SU-DHL-6 (cell line): Measurements from ENCODE around the gene TMCC2.

Source experiments
- H2AFZ ChIP-seq: fragments of 200-600 bp; sonication (generic); 2 replicates; pipeline ENCODE4 v1.6.1; 2014; ENCODE audit warnings: low read depth, mild to moderate bottlenecking, moderate library complexity, mixed read lengths, antibody characterized with exemption, low read length; ENCODE audit not compliant: severe bottlenecking
- H3F3A ChIP-seq: fragments of 200-600 bp; shearing (Covaris generic); 2 replicates; pipeline ENCODE4 v1.6.0; 2016; ENCODE audit warnings: antibody characterized with exemption, mild to moderate bottlenecking; ENCODE audit not compliant: insufficient read depth
- H3K27ac ChIP-seq: fragments of 200-600 bp; sonication (generic); 2 replicates; pipeline ENCODE4 v1.5.1; 2016; ENCODE audit warnings: low read depth, mild to moderate bottlenecking, low read length, moderate library complexity, mixed read lengths
- H3K27me3 ChIP-seq: fragments of 200-600 bp; sonication (generic), shearing (Covaris generic); 2 replicates; pipeline ENCODE4 v1.6.0; 2014; ENCODE audit warnings: mild to moderate bottlenecking, low read length
- H3K36me3 ChIP-seq: fragments of 200-600 bp; sonication (generic); 2 replicates; pipeline ENCODE4 v1.6.1; 2014; ENCODE audit warnings: mild to moderate bottlenecking, low read length, mixed read lengths
- H3K4me2 ChIP-seq: fragments of 300-600, 200-600 bp; shearing (Covaris generic), sonication (generic); 2 replicates; pipeline ENCODE4 v1.6.0; 2014; ENCODE audit warnings: low read length, low read depth, mild to moderate bottlenecking; ENCODE audit not compliant: poor library complexity, severe bottlenecking
- H3K4me3 ChIP-seq: fragments of 200-600 bp; sonication (generic); 2 replicates; pipeline ENCODE4 v1.5.1; 2014; ENCODE audit warnings: antibody characterized with exemption, low read length, mild to moderate bottlenecking, mixed read lengths; ENCODE audit not compliant: insufficient read depth, poor library complexity, severe bottlenecking
- H3K79me2 ChIP-seq: fragments of 200-600 bp; sonication (generic); 2 replicates; pipeline ENCODE4 v1.6.1; 2014; ENCODE audit warnings: mild to moderate bottlenecking, low read length, moderate library complexity; ENCODE audit not compliant: insufficient read depth
- H3K9ac ChIP-seq: fragments of 200-600 bp; sonication (generic); 2 replicates; pipeline ENCODE4 v1.7.0; 2014; ENCODE audit warnings: mild to moderate bottlenecking, low read length
- H3K9me2 ChIP-seq: fragments of 200-600 bp; sonication (generic); replicated peaks from 2 replicates; pipeline ENCODE4 v1.6.1; 2014; ENCODE audit warnings: low read length; ENCODE audit not compliant: insufficient read depth
- H3K9me3 ChIP-seq: fragments of 200-600 bp; sonication (generic); 2 replicates; pipeline ENCODE4 v1.6.1; 2014; ENCODE audit warnings: low read length, mixed read lengths; ENCODE audit not compliant: insufficient read depth
- H4K20me1 ChIP-seq: fragments of 200-600 bp; sonication (generic); 2 replicates; pipeline ENCODE4 v1.6.1; 2014; ENCODE audit warnings: low read depth, mild to moderate bottlenecking, antibody characterized with exemption, low read length, moderate library complexity, mixed read lengths
- EZH2phosphoT487 ChIP-seq: fragments of 200-600 bp; sonication (generic), shearing (Covaris generic); conservative IDR thresholded peaks from 2 replicates; pipeline ENCODE4 v1.6.1; 2018; ENCODE audit warnings: mild to moderate bottlenecking, antibody characterized with exemption, low read length, moderate library complexity, mixed read lengths
- TF ChIP-seq, protein P1 (sequence below): fragments of 200-600 bp; sonication (generic); IDR thresholded peaks from one replicate; pipeline ENCODE4 v1.5.1; 2017; ENCODE audit warnings: antibody characterized with exemption, mild to moderate bottlenecking, low read length, moderate library complexity; ENCODE audit not compliant: insufficient read depth, poor library complexity, severe bottlenecking

The TMCC2 gene

GRCh38 chr1:205214756-205215155 is 13.0 kb upstream of the TMCC2 start:
- no peaks in the 10 kb centered on the region for H4K20me1 ChIP-seq
- no peak overlapping the region for H3K9ac ChIP-seq
- H3K4me3 ChIP-seq, result no peak overlapping the region
- H3K27me3 ChIP-seq, result no peaks in the 10 kb centered on the region
- H3K36me3 ChIP-seq, result no peaks in the 10 kb centered on the region
- H3K9me2 ChIP-seq, result no peaks in the 10 kb centered on the region
- H3K4me2 ChIP-seq, result no peak overlapping the region
- H3K27ac ChIP-seq, result no peak overlapping the region
- H2AFZ ChIP-seq, result no peak overlapping the region
- TF ChIP-seq EZH2phosphoT487, result no peak
- TF ChIP-seq, protein P1, sequence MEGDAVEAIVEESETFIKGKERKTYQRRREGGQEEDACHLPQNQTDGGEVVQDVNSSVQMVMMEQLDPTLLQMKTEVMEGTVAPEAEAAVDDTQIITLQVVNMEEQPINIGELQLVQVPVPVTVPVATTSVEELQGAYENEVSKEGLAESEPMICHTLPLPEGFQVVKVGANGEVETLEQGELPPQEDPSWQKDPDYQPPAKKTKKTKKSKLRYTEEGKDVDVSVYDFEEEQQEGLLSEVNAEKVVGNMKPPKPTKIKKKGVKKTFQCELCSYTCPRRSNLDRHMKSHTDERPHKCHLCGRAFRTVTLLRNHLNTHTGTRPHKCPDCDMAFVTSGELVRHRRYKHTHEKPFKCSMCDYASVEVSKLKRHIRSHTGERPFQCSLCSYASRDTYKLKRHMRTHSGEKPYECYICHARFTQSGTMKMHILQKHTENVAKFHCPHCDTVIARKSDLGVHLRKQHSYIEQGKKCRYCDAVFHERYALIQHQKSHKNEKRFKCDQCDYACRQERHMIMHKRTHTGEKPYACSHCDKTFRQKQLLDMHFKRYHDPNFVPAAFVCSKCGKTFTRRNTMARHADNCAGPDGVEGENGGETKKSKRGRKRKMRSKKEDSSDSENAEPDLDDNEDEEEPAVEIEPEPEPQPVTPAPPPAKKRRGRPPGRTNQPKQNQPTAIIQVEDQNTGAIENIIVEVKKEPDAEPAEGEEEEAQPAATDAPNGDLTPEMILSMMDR, result no peak
- peaks cover 3% of the 10 kb centered on the region; the same call in 1 of the 2 replicates for H3K79me2 ChIP-seq
- H3K9me3 ChIP-seq, result no peaks in the 10 kb centered on the region
- 0 out of 2 replicates have a peak, but pooled peaks cover 8% of the 10 kb centered on the region for H3F3A ChIP-seq

GRCh38 chr1:205216588-205216987 is 11.2 kb upstream of the TMCC2 start:
- H3K9me2 ChIP-seq, result no peaks in the 10 kb centered on the region
- H3K79me2 ChIP-seq, result no peaks in the 10 kb centered on the region
- H3K9me3 ChIP-seq, result no peaks in the 10 kb centered on the region
- H3F3A ChIP-seq, result 0 out of 2 replicates have a peak, but pooled peaks cover 8% of the 10 kb centered on the region
- no peak for TF ChIP-seq EZH2phosphoT487
- TF ChIP-seq, protein P1, result no peak
- no peak overlapping the region for H3K4me2 ChIP-seq
- no peaks in the 10 kb centered on the region for H4K20me1 ChIP-seq
- no peaks in the 10 kb centered on the region for H3K27me3 ChIP-seq
- H3K4me3 ChIP-seq, result no peak overlapping the region
- H3K9ac ChIP-seq, result no peak overlapping the region
- no peaks in the 10 kb centered on the region for H3K36me3 ChIP-seq
- no peak overlapping the region for H2AFZ ChIP-seq
- H3K27ac ChIP-seq, result no peak overlapping the region

DNA sequence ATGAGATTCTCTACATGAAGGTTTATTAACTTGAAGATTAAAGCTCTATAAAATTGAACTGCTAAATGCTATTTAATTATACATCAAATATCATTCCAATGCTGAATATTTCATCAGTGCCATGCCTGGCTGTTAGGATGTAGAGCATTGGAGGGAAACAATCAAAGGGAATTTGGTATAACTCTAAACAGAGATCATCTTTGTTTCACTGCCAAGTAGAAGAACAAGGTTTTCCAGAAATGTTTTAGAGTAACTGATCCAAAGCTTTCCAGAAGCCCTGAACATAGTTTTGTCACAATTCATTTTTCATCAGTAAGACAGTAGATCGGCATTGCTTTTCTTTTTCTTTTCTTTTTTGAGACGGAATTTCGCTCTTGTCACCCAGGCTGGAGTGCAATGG is 10.3 kb upstream of the TMCC2 start:
- no peak overlapping the region for H3K9ac ChIP-seq
- no peaks in the 10 kb centered on the region; the same call in 1 of the 2 replicates for H3K27me3 ChIP-seq
- H3K4me3 ChIP-seq, result no peak overlapping the region
- no peaks in the 10 kb centered on the region for H3K79me2 ChIP-seq
- H3F3A ChIP-seq, result 0 out of 2 replicates have a peak, but pooled peaks cover 6% of the 10 kb centered on the region
- H3K4me2 ChIP-seq, result no peak overlapping the region
- H4K20me1 ChIP-seq, result no peaks in the 10 kb centered on the region
- no peaks in the 10 kb centered on the region for H3K9me2 ChIP-seq
- H3K9me3 ChIP-seq, result no peaks in the 10 kb centered on the region
- no peak overlapping the region for H3K27ac ChIP-seq
- H3K36me3 ChIP-seq, result no peaks in the 10 kb centered on the region
- TF ChIP-seq, protein P1, result no peak
- no peak for TF ChIP-seq EZH2phosphoT487
- H2AFZ ChIP-seq, result no peak overlapping the region
